ENCODE measurements around the gene TSEN2. TPM values are rescaled to one million over a fixed set of nuclear protein-coding genes. Genes with fewer than 3 reads are reported as not detected.
"Not testable (repeated sequence)": the region's sequence is repeated elsewhere in the genome, so short reads cannot be mapped to it uniquely, and the experiment has no call there.

Gene TSEN2
- 14.8 and 20.2 TPM in 2 replicates for total RNA-seq (2014; rRNA removed; shearing (Covaris generic))
- 11.9 TPM in 2 replicates for polyA plus RNA-seq (2015; cell fraction: cytosol; rRNA removed)
- 31.1 and 32.7 TPM in 2 replicates for polyA plus RNA-seq (2015; cell fraction: nucleus; rRNA removed)

- DNase-seq (ENCODE audit: low read depth), result peak; percentile 95
Measured at GRCh38 chr3:12484198-12484982, at the start of gene TSEN2. Gene TSEN2 (plus strand): TSS chr3:12484480. CDS start chr3:12489801, 5,321 bp downstream.

- peak; percentile 39 for DNase-seq (ENCODE audit: low read depth)
Measured at GRCh38 chr3:12436514-12437220, 47.6 kb upstream of the TSEN2 start.

- no peak for DNase-seq (ENCODE audit: low read depth)
Measured at GRCh38 chr3:12437221-12437605, 47.1 kb upstream of the TSEN2 start.

GRCh38 chr3:12437861-12438260, 46.4 kb upstream of the TSEN2 start:
- no peak for DNase-seq (ENCODE audit: low read depth)

GRCh38 chr3:12438318-12438717, 46.0 kb upstream of the TSEN2 start:
- DNase-seq (ENCODE audit: low read depth), result no peak

GRCh38 chr3:12439161-12439940, 44.9 kb upstream of the TSEN2 start:
- no peak for DNase-seq (ENCODE audit: low read depth)

- DNase-seq (ENCODE audit: low read depth), result no peak
Measured at GRCh38 chr3:12440927-12441714, 43.2 kb upstream of the TSEN2 start.

GRCh38 chr3:12442654-12443501, 41.4 kb upstream of the TSEN2 start:
- no peak for DNase-seq (ENCODE audit: low read depth)

- DNase-seq (ENCODE audit: low read depth), result no peak
Measured at GRCh38 chr3:12443781-12444522, 40.3 kb upstream of the TSEN2 start.

GRCh38 chr3:12444582-12445471, 39.5 kb upstream of the TSEN2 start:
- peak; percentile 74 for DNase-seq (ENCODE audit: low read depth)

GRCh38 chr3:12445523-12446240, 38.6 kb upstream of the TSEN2 start:
- DNase-seq (ENCODE audit: low read depth), result no peak

GRCh38 chr3:12446298-12446697, 38.0 kb upstream of the TSEN2 start:
- DNase-seq (ENCODE audit: low read depth), result no peak

- DNase-seq (ENCODE audit: low read depth), result no peak
Measured at GRCh38 chr3:12447075-12447474, 37.2 kb upstream of the TSEN2 start.

GRCh38 chr3:12448404-12449202, 35.7 kb upstream of the TSEN2 start:
- DNase-seq (ENCODE audit: low read depth), result not testable (repeated sequence)

- DNase-seq (ENCODE audit: low read depth), result no peak
Measured at GRCh38 chr3:12449889-12450682, 34.2 kb upstream of the TSEN2 start.

GRCh38 chr3:12451481-12451880, 32.8 kb upstream of the TSEN2 start:
- DNase-seq (ENCODE audit: low read depth), result no peak

All from HT1080 (cell line).